ENCODE results near the gene CNOT2. TPM values are rescaled to one million over a fixed set of nuclear protein-coding genes. Genes with fewer than 3 reads are reported as not detected.

The CNOT2 gene
- total RNA-seq = 140 and 152 TPM in 2 replicates

GRCh38 chr12:70242695-70243509 lies at the start of gene CNOT2:
Gene CNOT2, plus strand, starts transcription at chr12:70243433. Its CDS starts 34,794 bp downstream, at chr12:70278227.

GRCh38 chr12:70365648-70366518 lies 122.7 kb downstream of the CNOT2 start, which contains the start of gene KCNMB4:
Gene KCNMB4, plus strand, starts transcription at chr12:70366290. Its CDS starts 445 bp downstream, at chr12:70366735.

Other genes starting within 250 kb of the CNOT2 start
- 0.22 and 1.4 TPM in 2 replicates for gene KCNMB4, start 122.9 kb downstream of the CNOT2 start, total RNA-seq

All from placental pericyte (primary cell).